SK-N-SH (cell line): ENCODE measurements around the gene MBD3.

ENCODE experiments used
- CTCF ChIP-seq: fragments of 200-600 bp; sonication (generic); IDR thresholded peaks from 2 replicates; pipeline ENCODE4 v1.6.1; 2017; ENCODE audit warnings: antibody characterized with exemption, mild to moderate bottlenecking, moderate library complexity
- EZH2phosphoT487 ChIP-seq: fragments of 200-600 bp; sonication (generic); IDR thresholded peaks from 2 replicates; pipeline ENCODE4 v1.6.1; 2017; ENCODE audit warnings: low read depth, mixed run types, mild to moderate bottlenecking, antibody characterized with exemption, moderate library complexity, borderline replicate concordance
- FOSL2 ChIP-seq: IDR thresholded peaks from 2 replicates; pipeline ENCODE4 v1.4.0; 2012; ENCODE audit warnings: low read depth, mild to moderate bottlenecking, moderate library complexity, borderline replicate concordance
- GATA2 ChIP-seq: sonication (generic); formaldehyde crosslinking; IDR thresholded peaks from 2 replicates; pipeline ENCODE4 v1.5.0; 2020; ENCODE audit warnings: mild to moderate bottlenecking, missing genetic modification reagents
- POLR2AphosphoS5 ChIP-seq: IDR thresholded peaks from 2 replicates; pipeline ENCODE4 v1.6.1; 2012; ENCODE audit warnings: low read depth, low read length
- SMC3 ChIP-seq: IDR thresholded peaks from 2 replicates; pipeline ENCODE4 v1.6.1; 2012; ENCODE audit warnings: low read depth, low read length, improper control_type of control experiment
- TEAD4 ChIP-seq: IDR thresholded peaks from 2 replicates; pipeline ENCODE4 v1.4.0; 2012; ENCODE audit warnings: mild to moderate bottlenecking, borderline replicate concordance; ENCODE audit not compliant: insufficient read depth

DNA sequence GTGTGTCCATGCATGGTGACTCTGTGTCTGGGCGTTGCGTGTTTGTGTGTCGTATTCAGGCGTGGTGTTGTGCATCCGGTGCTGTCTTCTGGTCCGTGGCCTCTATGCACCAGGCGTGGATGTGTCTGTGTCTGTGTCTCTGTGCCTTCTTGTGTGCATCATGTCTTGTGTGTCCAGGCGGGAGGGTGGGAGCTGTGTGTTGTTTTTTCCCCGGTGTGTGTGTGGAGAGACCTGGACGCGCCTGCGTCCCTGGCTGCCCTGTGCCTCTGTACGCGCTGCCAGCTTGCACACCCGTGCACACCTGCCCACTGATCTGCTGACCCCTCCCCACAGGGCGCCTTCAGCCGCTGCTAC lies 67.7 kb downstream of the MBD3 start:
- TF ChIP-seq TEAD4 (no peak), GATA2 (CRISPR knock-in tag) (no peak), SMC3 (no peak), CTCF (no peak), EZH2phosphoT487 (no peak), FOSL2 (no peak), POLR2AphosphoS5 (no peak)
